GM12864 (cell line): ENCODE data around the gene ATP10A.

Source experiments
- DNase-seq: peaks from one replicate; pipeline ENCODE4 v3.0.0-alpha.2; 2011; ENCODE audit warnings: low read depth
- H3K4me3 ChIP-seq: 2 replicates; pipeline ENCODE4 v1.5.1; 2011; ENCODE audit warnings: mild to moderate bottlenecking, low read depth, low read length, control low read depth
- CTCF ChIP-seq: IDR thresholded peaks from 2 replicates; pipeline ENCODE4 v1.5.1; 2011; ENCODE audit warnings: low read depth, mild to moderate bottlenecking, moderate library complexity, low read length, control low read depth, inconsistent platforms; ENCODE audit errors: missing control alignments

Gene ATP10A

GRCh38 chr15:25716414-25717126 lies 146.6 kb downstream of the ATP10A start:
- no peak for TF ChIP-seq CTCF
- no peak overlapping the region for H3K4me3 ChIP-seq
- no peak for DNase-seq

GRCh38 chr15:25715536-25716413 lies 147.4 kb downstream of the ATP10A start:
- no peak for DNase-seq
- no peak overlapping the region for H3K4me3 ChIP-seq
- no peak for TF ChIP-seq CTCF

GRCh38 chr15:25714538-25714840 lies 148.6 kb downstream of the ATP10A start:
- TF ChIP-seq CTCF = no peak
- no peak for DNase-seq
- H3K4me3 ChIP-seq = no peak overlapping the region

- no peak for DNase-seq
- TF ChIP-seq CTCF = no peak
- H3K4me3 ChIP-seq = no peak overlapping the region
Observed at GRCh38 chr15:25713736-25714537, 149.2 kb downstream of the ATP10A start.

GRCh38 chr15:25712961-25713355 lies 150.2 kb downstream of the ATP10A start:
- DNase-seq = no peak
- TF ChIP-seq CTCF = no peak
- H3K4me3 ChIP-seq = no peak overlapping the region

GRCh38 chr15:25712192-25712960 lies 150.8 kb downstream of the ATP10A start:
- no peak for DNase-seq
- H3K4me3 ChIP-seq = no peak overlapping the region
- no peak for TF ChIP-seq CTCF
